Brain microvascular endothelial cell (primary cell): ENCODE data around the gene CR1.
"Not testable (repeated sequence)": the region's sequence is repeated elsewhere in the genome, so short reads cannot be mapped to it uniquely, and the experiment has no call there.

Experiments
- DNase-seq: peaks from one replicate; pipeline ENCODE4 v3.0.0-alpha.2; 2020
- H3K27ac ChIP-seq: fragments of 250-450 bp; sonication (Bioruptor Pico); 2 replicates; pipeline ENCODE4 v1.5.1; 2020; ENCODE audit warnings: mild to moderate bottlenecking, moderate library complexity
- H3K27me3 ChIP-seq: fragments of 250-450 bp; sonication (Bioruptor Pico); replicated peaks from 2 replicates; pipeline ENCODE4 v1.5.1; 2020; ENCODE audit warnings: mild to moderate bottlenecking
- H3K36me3 ChIP-seq: fragments of 250-450 bp; sonication (Bioruptor Pico); replicated peaks from 2 replicates; pipeline ENCODE4 v1.5.1; 2020; ENCODE audit warnings: mild to moderate bottlenecking
- H3K4me3 ChIP-seq: 2 replicates; pipeline ENCODE4 v1.5.1; 2011; ENCODE audit warnings: low read depth, mild to moderate bottlenecking, control low read depth, low read length, moderate library complexity
- in situ Hi-C: cut with HindIII; loops from 2 replicates; pipeline ENCODE4 v1.10.0; 2017; ENCODE audit warnings: low sequenced_read_pairs, low pct_ligation_motif_present
- TF ChIP-seq, protein P1 (sequence below): IDR thresholded peaks from 2 replicates; pipeline ENCODE4 v1.5.1; 2011; ENCODE audit warnings: low read depth, mild to moderate bottlenecking, moderate library complexity, low read length, control low read depth, inconsistent platforms; ENCODE audit errors: missing control alignments

CR1 gene

DNA sequence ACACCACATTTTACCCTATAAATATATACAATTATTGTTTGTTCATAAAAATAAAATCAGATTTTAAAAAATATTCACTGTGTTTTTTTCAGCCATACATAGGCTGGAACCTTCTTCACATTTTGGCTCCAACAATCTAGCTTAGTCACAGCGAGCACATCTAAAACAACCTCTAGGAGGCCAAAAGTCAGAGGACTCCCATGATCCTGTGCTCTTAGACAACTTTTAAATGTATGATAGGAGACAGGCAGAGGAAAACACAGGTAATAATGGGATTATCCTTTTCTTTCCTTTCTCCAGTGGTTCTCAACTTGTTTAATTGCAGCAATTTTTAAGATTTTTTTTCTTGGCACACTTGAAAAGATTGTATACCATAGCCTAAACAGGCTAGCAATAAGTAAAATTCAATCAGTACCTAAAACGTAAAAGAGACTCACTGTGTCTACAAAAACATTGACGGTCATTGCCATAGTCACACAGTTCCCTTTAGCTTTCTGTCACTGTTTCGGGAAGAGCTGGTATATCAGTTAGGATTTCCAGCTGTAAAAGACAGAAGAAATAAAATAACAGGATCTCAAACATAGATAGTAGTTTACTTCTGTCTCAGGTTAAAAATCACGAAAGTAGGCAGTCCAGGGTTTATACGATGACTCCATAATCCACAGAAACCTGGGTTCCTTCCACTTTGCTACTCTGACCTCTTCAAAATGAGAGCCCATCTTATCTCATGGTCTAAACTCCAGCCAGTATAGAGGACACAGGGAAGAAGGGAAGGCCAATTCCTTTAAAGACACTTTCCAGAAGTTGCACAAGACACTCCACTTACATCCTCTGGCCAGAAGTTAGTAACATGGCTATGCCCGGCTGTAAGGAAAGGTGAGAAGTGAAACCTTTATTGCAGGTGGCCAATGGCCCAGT is 109.7 kb downstream of the CR1 start:
- no peaks in the 10 kb centered on the region for H3K36me3 ChIP-seq
- H3K4me3 ChIP-seq: no peak overlapping the region
- no peak for DNase-seq
- no peaks in the 10 kb centered on the region for H3K27me3 ChIP-seq
- TF ChIP-seq, protein P1, sequence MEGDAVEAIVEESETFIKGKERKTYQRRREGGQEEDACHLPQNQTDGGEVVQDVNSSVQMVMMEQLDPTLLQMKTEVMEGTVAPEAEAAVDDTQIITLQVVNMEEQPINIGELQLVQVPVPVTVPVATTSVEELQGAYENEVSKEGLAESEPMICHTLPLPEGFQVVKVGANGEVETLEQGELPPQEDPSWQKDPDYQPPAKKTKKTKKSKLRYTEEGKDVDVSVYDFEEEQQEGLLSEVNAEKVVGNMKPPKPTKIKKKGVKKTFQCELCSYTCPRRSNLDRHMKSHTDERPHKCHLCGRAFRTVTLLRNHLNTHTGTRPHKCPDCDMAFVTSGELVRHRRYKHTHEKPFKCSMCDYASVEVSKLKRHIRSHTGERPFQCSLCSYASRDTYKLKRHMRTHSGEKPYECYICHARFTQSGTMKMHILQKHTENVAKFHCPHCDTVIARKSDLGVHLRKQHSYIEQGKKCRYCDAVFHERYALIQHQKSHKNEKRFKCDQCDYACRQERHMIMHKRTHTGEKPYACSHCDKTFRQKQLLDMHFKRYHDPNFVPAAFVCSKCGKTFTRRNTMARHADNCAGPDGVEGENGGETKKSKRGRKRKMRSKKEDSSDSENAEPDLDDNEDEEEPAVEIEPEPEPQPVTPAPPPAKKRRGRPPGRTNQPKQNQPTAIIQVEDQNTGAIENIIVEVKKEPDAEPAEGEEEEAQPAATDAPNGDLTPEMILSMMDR: no peak
- no peak overlapping the region for H3K27ac ChIP-seq
- in situ Hi-C loops: no loop called here

DNA sequence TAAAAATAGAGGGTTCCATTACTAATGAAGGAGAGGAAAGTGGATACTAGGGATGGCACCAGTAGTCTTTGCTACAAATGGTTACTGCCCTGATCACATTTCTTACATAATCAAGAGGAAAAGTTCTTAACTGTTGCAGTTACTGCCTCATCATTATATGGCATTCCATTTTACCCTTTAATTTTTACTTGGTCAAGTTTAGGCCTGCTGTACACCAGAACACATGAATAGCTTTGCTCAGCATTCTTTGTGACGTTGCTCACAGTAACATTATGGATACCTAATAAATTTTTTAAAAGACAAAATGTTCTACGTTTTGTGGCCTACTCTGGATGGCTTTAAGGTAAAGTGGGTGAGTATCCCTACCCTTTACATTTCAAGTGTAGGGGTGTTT is 110.4 kb downstream of the CR1 start:
- Histone ChIP-seq H3K27me3 (no peaks in the 10 kb centered on the region), H3K4me3 (no peak overlapping the region), H3K27ac (no peak overlapping the region), H3K36me3 (no peaks in the 10 kb centered on the region)
- TF ChIP-seq, protein P1: no peak
- DNase-seq: no peak
- in situ Hi-C loops: no loop called here

DNA sequence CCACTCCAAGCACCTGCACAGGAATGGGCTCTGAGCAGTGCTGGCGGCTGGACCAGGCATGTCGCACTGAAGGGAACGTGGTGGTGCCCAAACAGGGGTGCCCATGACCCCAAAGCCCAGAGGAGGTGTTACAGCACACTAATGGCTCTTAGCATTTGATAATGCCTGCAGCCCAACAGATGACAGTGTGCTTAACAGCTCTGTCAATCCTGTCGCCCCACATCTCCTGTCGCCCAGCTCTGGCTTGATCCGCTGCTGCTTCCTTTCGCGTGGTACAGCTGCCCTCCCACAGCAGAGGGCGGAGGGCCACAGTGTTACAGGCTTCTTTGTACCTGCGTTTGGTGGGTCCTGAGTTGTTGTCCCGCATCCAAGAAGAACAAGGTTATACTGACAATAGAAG is 116.8 kb downstream of the CR1 start:
- Histone ChIP-seq H3K27ac (no peak overlapping the region), H3K36me3 (no peaks in the 10 kb centered on the region), H3K4me3 (no peak overlapping the region), H3K27me3 (no peaks in the 10 kb centered on the region)
- TF ChIP-seq, protein P1: no peak
- in situ Hi-C loops: no loop called here
- no peak for DNase-seq

DNA sequence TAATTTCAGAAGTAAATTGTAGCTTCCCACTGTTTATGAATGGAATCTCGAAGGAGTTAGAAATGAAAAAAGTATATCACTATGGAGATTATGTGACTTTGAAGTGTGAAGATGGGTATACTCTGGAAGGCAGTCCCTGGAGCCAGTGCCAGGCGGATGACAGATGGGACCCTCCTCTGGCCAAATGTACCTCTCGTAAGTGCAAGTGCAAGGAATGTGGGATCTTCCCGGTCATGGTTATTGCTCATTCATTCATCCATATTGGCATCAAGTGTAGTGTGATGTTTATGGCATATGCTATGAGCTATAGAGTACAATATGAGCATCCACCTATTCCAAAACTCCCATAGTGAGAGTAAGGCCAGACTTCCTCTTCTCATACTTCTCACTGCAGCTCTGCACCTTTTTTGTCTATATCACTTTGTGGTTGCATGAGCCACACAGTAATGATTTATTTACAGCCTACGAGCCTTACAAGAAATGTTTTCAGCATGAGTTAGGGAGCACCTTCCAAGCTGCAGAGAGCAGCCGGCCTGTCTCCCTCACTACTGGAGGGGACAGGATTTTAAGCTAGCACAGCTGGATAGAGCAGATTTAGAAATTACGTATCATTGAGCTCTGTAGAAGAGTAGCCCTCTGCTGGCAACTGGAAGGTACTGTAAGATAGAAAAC is 124.0 kb downstream of the CR1 start:
- no peaks in the 10 kb centered on the region for H3K27me3 ChIP-seq
- no peak overlapping the region for H3K27ac ChIP-seq
- DNase-seq: peak; percentile 43
- TF ChIP-seq, protein P1: peak; percentile 78
- H3K36me3 ChIP-seq: no peaks in the 10 kb centered on the region
- in situ Hi-C loops: no loop called here
- no peak overlapping the region for H3K4me3 ChIP-seq

DNA sequence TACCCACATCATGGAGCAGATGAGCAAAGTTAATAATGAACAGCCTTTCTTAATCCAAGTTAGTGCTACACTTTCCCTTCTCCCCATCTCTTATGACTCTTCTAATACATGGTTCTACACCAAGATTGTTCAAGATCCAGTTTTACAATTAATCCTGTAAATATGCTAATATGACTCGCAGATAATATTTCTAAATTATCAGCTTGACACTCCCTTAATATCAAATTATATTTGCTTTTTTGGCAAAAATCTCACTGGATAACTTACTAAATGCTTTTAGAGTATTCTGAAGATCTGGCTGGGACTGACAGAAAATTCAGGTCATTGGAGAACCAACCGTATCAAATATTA is 124.6 kb downstream of the CR1 start:
- H3K27ac ChIP-seq: no peak overlapping the region
- in situ Hi-C loops: no loop called here
- TF ChIP-seq, protein P1: no peak
- H3K27me3 ChIP-seq: no peaks in the 10 kb centered on the region
- DNase-seq: no peak
- no peaks in the 10 kb centered on the region for H3K36me3 ChIP-seq
- no peak overlapping the region for H3K4me3 ChIP-seq

DNA sequence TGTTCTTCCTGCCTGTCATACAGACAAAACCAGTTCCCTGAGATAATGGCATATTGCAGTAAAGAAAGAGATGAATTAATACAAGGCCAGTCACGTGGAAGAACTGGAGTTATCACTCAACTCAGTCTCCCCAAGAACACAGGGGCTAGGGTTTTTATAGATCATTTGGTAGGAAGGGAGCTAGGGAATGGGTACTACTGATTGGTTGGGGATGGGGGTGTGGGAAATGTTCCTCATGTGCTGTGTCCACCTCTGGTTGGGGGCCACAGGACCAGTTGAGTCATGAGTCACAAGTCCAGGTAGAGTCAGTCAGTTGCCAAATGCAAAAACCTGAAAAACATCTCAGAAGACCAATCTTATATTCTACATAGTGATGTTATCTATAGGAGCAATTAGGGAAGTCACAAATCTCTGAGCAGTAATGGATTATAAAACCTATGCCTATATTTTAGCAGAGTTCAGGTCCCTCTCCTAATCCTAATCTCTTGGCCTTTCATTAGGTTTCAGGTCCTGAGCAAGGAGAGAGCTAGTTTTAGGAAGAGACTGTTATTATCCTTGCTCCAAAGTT is 129.6 kb downstream of the CR1 start:
- H3K27ac ChIP-seq, in situ Hi-C loops, H3K36me3 ChIP-seq: not testable (repeated sequence)

More for the DNA sequence above, 129.6 kb downstream of the CR1 start:
- not testable (repeated sequence) for H3K4me3 ChIP-seq, H3K27me3 ChIP-seq, DNase-seq
